GM12872 (cell line): Measurements from ENCODE around the gene OR1G1.

Experiments
- CTCF ChIP-seq: IDR thresholded peaks from 3 replicates; pipeline ENCODE4 v1.5.1; 2011; ENCODE audit warnings: low read depth, mild to moderate bottlenecking, low read length, moderate library complexity; ENCODE audit not compliant: insufficient read depth

Gene OR1G1

DNA sequence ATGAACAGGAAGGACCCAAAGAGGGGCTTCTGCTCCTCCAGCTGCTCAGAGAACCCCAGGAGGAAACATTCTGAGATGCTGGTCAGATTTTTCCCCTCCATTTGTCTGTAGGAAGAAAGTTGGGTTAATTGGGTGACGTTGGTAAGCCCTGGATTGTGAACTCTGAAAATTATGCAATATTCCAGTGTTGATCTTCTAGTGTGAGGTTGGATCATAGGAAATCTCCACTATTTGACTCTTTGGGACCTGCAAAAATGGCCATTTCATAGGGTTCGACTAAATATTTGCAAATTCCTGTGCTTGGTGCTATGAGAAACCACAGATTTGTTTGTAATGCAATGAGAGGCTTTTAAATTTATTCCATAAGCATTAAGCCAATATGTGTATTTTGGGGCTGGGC is at the start of gene OR1G1:
OR1G1 (minus strand) TSS at position 101 of the 400 bp plus-strand sequence; CDS start at position 101, 0 bp downstream.
- TF ChIP-seq CTCF: no peak

DNA sequence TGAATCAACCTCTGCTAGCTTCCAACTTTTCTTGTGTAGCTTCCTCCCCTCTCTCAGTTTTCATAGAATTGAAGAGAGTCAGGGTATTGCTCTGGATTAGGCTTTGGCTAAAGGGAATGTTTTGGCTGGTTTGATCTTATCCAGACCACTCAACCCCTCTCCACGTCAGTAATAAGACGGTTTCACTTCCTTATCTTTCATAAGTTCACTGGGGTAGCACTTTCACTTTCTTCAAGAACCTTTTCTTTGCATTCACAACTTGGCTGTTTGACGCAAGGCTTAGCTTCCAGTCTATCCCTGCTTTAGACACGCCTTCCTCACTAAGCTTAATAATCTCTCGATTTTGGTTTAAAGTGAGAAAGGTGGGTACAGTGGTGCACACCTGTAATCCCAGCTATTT is 40.2 kb upstream of the OR1G1 start:
- no peak for TF ChIP-seq CTCF

- no peak for TF ChIP-seq CTCF
Measured at GRCh38 chr17:3157218-3157617, 29.9 kb upstream of the OR1G1 start.

DNA sequence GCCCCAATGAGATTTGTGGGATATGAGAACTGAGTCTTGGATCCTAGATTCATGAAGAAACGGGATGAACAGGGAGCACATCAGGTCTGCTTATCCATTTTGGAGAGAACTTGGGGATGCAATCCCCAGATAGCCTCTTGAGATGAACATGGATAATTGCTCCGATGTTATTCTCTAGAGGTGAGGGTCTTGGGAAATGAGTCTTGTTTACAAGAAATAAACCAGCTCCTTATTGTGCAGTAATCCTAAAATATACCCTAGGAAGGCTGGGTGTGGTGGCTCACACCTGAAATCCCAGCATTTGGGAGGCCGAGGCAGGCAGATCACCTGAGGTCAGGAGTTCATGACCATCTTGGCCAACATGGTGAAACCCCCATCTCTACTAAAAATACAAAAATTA is 23.0 kb downstream of the OR1G1 start, which contains the start of gene OR1D2:
OR1D2 (minus strand) TSS at position 101 of the 400 bp plus-strand sequence. CDS start 11,426 bp downstream, outside the sequence.
- TF ChIP-seq CTCF: no peak
